ENCODE measurements around the gene XRCC1. TPM values are rescaled to one million over a fixed set of nuclear protein-coding genes. Genes with fewer than 3 reads are reported as not detected.
A peak's percentile ranks its signal among the peaks of the same experiment; 100 is the strongest.

Gene XRCC1
- total and polyA plus RNA-seq, 10 of the 15 experiments (the other 5 are each of a cell fraction or from before 2014, with no cell fraction given) = 2.0 to 51.1 (median 33.7) TPM

- TF ChIP-seq SMC3 (IDR thresholded peaks at IDR 0.05; ENCODE audit: borderline replicate concordance, low read length) (peak; percentile 65; the same call in 1 of the 2 replicates), NFIC (IDR thresholded peaks at IDR 0.05; ENCODE audit: low read depth, low read length) (no peak), POU2F2 (IDR thresholded peaks at IDR 0.05; ENCODE audit: borderline replicate concordance, low read depth, low read length) (0 out of 3 replicates have a peak, but pooled peaks have one; percentile 18), TCF7 (IDR thresholded peaks at IDR 0.05; ENCODE audit: borderline replicate concordance) (no peak), CEBPB (IDR thresholded peaks at IDR 0.05; ENCODE audit: borderline replicate concordance in 1 of 2, low read depth in 2 of 2, low read length in 2 of 2) (no peak), FOS (IDR thresholded peaks at IDR 0.05; ENCODE audit: borderline replicate concordance, extremely low read depth, insufficient read length) (no peak), YY1 (IDR thresholded peaks at IDR 0.05; ENCODE audit: low read depth, low read length) (peak; percentile 70; the same call in 1 of the 2 replicates), TARDBP (IDR thresholded peaks at IDR 0.05; ENCODE audit: borderline replicate concordance) (0 out of 2 replicates have a peak, but pooled peaks have one; percentile 28), EED (IDR thresholded peaks at IDR 0.05; ENCODE audit: low read depth) (no peak), SUPT20H (IDR thresholded peaks at IDR 0.05; ENCODE audit: borderline replicate concordance, control insufficient read depth, low read depth, low read length) (no peak), ZNF384 (IDR thresholded peaks at IDR 0.05; ENCODE audit: borderline replicate concordance, low read depth, low read length) (no peak), ZSCAN29 (IDR thresholded peaks at IDR 0.05) (no peak)
- TF ChIP-seq, protein P1, sequence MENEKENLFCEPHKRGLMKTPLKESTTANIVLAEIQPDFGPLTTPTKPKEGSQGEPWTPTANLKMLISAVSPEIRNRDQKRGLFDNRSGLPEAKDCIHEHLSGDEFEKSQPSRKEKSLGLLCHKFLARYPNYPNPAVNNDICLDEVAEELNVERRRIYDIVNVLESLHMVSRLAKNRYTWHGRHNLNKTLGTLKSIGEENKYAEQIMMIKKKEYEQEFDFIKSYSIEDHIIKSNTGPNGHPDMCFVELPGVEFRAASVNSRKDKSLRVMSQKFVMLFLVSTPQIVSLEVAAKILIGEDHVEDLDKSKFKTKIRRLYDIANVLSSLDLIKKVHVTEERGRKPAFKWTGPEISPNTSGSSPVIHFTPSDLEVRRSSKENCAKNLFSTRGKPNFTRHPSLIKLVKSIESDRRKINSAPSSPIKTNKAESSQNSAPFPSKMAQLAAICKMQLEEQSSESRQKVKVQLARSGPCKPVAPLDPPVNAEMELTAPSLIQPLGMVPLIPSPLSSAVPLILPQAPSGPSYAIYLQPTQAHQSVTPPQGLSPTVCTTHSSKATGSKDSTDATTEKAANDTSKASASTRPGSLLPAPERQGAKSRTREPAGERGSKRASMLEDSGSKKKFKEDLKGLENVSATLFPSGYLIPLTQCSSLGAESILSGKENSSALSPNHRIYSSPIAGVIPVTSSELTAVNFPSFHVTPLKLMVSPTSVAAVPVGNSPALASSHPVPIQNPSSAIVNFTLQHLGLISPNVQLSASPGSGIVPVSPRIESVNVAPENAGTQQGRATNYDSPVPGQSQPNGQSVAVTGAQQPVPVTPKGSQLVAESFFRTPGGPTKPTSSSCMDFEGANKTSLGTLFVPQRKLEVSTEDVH (IDR thresholded peaks at IDR 0.05; ENCODE audit: low read depth, partially characterized antibody) = no peak
- TF ChIP-seq, protein P2, sequence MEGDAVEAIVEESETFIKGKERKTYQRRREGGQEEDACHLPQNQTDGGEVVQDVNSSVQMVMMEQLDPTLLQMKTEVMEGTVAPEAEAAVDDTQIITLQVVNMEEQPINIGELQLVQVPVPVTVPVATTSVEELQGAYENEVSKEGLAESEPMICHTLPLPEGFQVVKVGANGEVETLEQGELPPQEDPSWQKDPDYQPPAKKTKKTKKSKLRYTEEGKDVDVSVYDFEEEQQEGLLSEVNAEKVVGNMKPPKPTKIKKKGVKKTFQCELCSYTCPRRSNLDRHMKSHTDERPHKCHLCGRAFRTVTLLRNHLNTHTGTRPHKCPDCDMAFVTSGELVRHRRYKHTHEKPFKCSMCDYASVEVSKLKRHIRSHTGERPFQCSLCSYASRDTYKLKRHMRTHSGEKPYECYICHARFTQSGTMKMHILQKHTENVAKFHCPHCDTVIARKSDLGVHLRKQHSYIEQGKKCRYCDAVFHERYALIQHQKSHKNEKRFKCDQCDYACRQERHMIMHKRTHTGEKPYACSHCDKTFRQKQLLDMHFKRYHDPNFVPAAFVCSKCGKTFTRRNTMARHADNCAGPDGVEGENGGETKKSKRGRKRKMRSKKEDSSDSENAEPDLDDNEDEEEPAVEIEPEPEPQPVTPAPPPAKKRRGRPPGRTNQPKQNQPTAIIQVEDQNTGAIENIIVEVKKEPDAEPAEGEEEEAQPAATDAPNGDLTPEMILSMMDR (IDR thresholded peaks at IDR 0.05 in 2 of 3, conservative IDR thresholded peaks at IDR 0.05 in 1 of 3; ENCODE audit: control insufficient read depth in 2 of 3, extremely low read depth in 1 of 3, insufficient read depth in 1 of 3, low read depth in 3 of 3, low read length in 3 of 3) = peak; percentile 90 to 94 (median 94)
- TF ChIP-seq, protein P3, sequence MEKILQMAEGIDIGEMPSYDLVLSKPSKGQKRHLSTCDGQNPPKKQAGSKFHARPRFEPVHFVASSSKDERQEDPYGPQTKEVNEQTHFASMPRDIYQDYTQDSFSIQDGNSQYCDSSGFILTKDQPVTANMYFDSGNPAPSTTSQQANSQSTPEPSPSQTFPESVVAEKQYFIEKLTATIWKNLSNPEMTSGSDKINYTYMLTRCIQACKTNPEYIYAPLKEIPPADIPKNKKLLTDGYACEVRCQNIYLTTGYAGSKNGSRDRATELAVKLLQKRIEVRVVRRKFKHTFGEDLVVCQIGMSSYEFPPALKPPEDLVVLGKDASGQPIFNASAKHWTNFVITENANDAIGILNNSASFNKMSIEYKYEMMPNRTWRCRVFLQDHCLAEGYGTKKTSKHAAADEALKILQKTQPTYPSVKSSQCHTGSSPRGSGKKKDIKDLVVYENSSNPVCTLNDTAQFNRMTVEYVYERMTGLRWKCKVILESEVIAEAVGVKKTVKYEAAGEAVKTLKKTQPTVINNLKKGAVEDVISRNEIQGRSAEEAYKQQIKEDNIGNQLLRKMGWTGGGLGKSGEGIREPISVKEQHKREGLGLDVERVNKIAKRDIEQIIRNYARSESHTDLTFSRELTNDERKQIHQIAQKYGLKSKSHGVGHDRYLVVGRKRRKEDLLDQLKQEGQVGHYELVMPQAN (conservative IDR thresholded peaks at IDR 0.05) = peak; percentile 78
- TF ChIP-seq, protein P4, sequence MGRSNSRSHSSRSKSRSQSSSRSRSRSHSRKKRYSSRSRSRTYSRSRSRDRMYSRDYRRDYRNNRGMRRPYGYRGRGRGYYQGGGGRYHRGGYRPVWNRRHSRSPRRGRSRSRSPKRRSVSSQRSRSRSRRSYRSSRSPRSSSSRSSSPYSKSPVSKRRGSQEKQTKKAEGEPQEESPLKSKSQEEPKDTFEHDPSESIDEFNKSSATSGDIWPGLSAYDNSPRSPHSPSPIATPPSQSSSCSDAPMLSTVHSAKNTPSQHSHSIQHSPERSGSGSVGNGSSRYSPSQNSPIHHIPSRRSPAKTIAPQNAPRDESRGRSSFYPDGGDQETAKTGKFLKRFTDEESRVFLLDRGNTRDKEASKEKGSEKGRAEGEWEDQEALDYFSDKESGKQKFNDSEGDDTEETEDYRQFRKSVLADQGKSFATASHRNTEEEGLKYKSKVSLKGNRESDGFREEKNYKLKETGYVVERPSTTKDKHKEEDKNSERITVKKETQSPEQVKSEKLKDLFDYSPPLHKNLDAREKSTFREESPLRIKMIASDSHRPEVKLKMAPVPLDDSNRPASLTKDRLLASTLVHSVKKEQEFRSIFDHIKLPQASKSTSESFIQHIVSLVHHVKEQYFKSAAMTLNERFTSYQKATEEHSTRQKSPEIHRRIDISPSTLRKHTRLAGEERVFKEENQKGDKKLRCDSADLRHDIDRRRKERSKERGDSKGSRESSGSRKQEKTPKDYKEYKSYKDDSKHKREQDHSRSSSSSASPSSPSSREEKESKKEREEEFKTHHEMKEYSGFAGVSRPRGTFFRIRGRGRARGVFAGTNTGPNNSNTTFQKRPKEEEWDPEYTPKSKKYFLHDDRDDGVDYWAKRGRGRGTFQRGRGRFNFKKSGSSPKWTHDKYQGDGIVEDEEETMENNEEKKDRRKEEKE (IDR thresholded peaks at IDR 0.05) = no peak
These were observed 19.6 kb upstream of the XRCC1 start (continued) for GRCh38 chr19:43594710-43595604.

All from GM12878 (cell line).